C4-2B (cell line): ENCODE measurements around the gene SOX9.

Experiments used
- CTCF ChIP-seq: fragments of 450-650 bp; conservative IDR thresholded peaks from 2 replicates; pipeline ENCODE4 v1.5.1; 2017; ENCODE audit warnings: mild to moderate bottlenecking
- ZFX ChIP-seq: fragments of 450-650 bp; IDR thresholded peaks from 2 replicates; pipeline ENCODE4 v1.6.1; 2017

- TF ChIP-seq CTCF (no peak), ZFX (no peak)
Observed at GRCh38 chr17:72150632-72151460, 30.0 kb downstream of the SOX9 start.
